B cell (primary cell): ENCODE measurements around the gene NELL1.

Source experiments
- EZH2 ChIP-seq: IDR thresholded peaks from 2 replicates; pipeline ENCODE4 v1.6.1; 2012; ENCODE audit warnings: borderline replicate concordance, low read depth, mild to moderate bottlenecking, moderate library complexity, low read length; ENCODE audit not compliant: insufficient read depth, poor library complexity, severe bottlenecking
- TF ChIP-seq, protein P1 (sequence below): fragments of 200-600 bp; IDR thresholded peaks from one replicate; pipeline ENCODE4 v1.8.0; 2022; ENCODE audit warnings: antibody characterized with exemption, mild to moderate bottlenecking

DNA sequence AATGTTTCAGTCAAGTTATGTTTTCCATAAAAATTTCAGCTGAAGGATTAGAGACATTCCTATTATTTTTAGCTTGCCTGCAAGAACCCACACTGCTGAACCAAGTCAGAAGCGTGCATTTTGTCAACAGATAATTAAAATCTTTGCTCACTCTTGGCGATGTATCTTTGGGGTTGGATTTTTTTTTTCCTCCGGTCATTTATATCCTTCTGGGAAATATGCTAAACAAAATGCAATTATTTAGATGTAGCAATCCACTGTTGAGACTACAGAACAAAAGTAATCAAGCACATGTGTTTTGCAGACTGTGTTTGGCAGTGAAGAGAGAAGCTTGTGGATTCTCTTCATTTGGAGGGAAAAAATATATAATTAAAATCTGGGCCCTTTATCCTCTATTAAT is 15.3 kb upstream of the NELL1 start:
- TF ChIP-seq, protein P1, sequence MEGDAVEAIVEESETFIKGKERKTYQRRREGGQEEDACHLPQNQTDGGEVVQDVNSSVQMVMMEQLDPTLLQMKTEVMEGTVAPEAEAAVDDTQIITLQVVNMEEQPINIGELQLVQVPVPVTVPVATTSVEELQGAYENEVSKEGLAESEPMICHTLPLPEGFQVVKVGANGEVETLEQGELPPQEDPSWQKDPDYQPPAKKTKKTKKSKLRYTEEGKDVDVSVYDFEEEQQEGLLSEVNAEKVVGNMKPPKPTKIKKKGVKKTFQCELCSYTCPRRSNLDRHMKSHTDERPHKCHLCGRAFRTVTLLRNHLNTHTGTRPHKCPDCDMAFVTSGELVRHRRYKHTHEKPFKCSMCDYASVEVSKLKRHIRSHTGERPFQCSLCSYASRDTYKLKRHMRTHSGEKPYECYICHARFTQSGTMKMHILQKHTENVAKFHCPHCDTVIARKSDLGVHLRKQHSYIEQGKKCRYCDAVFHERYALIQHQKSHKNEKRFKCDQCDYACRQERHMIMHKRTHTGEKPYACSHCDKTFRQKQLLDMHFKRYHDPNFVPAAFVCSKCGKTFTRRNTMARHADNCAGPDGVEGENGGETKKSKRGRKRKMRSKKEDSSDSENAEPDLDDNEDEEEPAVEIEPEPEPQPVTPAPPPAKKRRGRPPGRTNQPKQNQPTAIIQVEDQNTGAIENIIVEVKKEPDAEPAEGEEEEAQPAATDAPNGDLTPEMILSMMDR, result no peak
- no peak for TF ChIP-seq EZH2
